HEK293T (cell line): Measurements from ENCODE around the gene CACNG8.
A peak's percentile ranks its signal among the peaks of the same experiment; 100 is the strongest.
"Not testable (repeated sequence)": the region's sequence is repeated elsewhere in the genome, so short reads cannot be mapped to it uniquely, and the experiment has no call there.

Experiments used
- CTCF ChIA-PET: fragments of 350-600 bp; formaldehyde crosslinking; extraction: SDS; loops from one replicate; lab custom pipeline; 2021; ENCODE audit warnings: antibody characterized with exemption, inconsistent platforms; lab: Yijun Ruan, JAX
- POLR2A ChIA-PET: fragments of 350-600 bp; formaldehyde crosslinking; extraction: SDS; loops from one replicate; lab custom pipeline; 2020; ENCODE audit warnings: antibody characterized with exemption, inconsistent platforms; lab: Yijun Ruan, JAX
- DNase-seq: peaks from one replicate; pipeline ENCODE4 v3.0.0; 2012; ENCODE audit warnings: mixed read lengths; ENCODE audit errors: extremely low spot score
- ARNT ChIP-seq: fragments of 450-650 bp; IDR thresholded peaks from 2 replicates; pipeline ENCODE4 v1.6.1; 2017; ENCODE audit warnings: mild to moderate bottlenecking
- BHLHE40 ChIP-seq: fragments of 450-650 bp; IDR thresholded peaks from 2 replicates; pipeline ENCODE4 v1.6.1; 2016; ENCODE audit warnings: mild to moderate bottlenecking, moderate library complexity, borderline replicate concordance
- CTBP1 ChIP-seq: fragments of 450-650 bp; IDR thresholded peaks from 2 replicates; pipeline ENCODE4 v1.6.1; 2016; ENCODE audit warnings: borderline replicate concordance
- ELF4 ChIP-seq: fragments of 450-650 bp; IDR thresholded peaks from 2 replicates; pipeline ENCODE4 v1.6.1; 2017; ENCODE audit warnings: antibody characterized with exemption
- FOXA1 ChIP-seq: fragments of 450-650 bp; IDR thresholded peaks from 2 replicates; pipeline ENCODE4 v1.6.1; 2016; ENCODE audit warnings: mild to moderate bottlenecking
- FOXK2 ChIP-seq: fragments of 450-650 bp; IDR thresholded peaks from 2 replicates; pipeline ENCODE4 v1.6.1; 2016; ENCODE audit warnings: mild to moderate bottlenecking
- FOXM1 ChIP-seq: fragments of 450-650 bp; IDR thresholded peaks from 2 replicates; pipeline ENCODE4 v1.6.1; 2017; ENCODE audit warnings: mild to moderate bottlenecking, borderline replicate concordance
- HDGF ChIP-seq: fragments of 450-650 bp; IDR thresholded peaks from 2 replicates; pipeline ENCODE4 v1.6.1; 2017; ENCODE audit warnings: antibody characterized with exemption, borderline replicate concordance
- L3MBTL2 ChIP-seq: fragments of 450-650 bp; conservative IDR thresholded peaks from 2 replicates; pipeline ENCODE4 v1.6.1; 2016; ENCODE audit warnings: mild to moderate bottlenecking
- LEF1 ChIP-seq: fragments of 450-650 bp; IDR thresholded peaks from 2 replicates; pipeline ENCODE4 v1.6.1; 2017; ENCODE audit warnings: mild to moderate bottlenecking, borderline replicate concordance
- PKNOX1 ChIP-seq: fragments of 450-650 bp; IDR thresholded peaks from 2 replicates; pipeline ENCODE4 v1.6.1; 2016
- SP1 ChIP-seq: fragments of 450-650 bp; IDR thresholded peaks from 2 replicates; pipeline ENCODE4 v1.6.1; 2017
- SUZ12 ChIP-seq: fragments of 450-650 bp; IDR thresholded peaks from 2 replicates; pipeline ENCODE4 v1.6.1; 2016; ENCODE audit warnings: mild to moderate bottlenecking
- TARDBP ChIP-seq: fragments of 450-650 bp; IDR thresholded peaks from 2 replicates; pipeline ENCODE4 v1.6.1; 2016
- ZNF384 ChIP-seq: fragments of 450-650 bp; IDR thresholded peaks from 2 replicates; pipeline ENCODE4 v1.6.1; 2016

The CACNG8 gene

GRCh38 chr19:54030895-54031586 lies 68.3 kb downstream of the CACNG8 start:
- ChIA-PET POLR2A (interaction anchor here (1.3 kb wide), 1 partner anchor 69 kb away, joined by 3 read pairs; the partner anchor contains the start of gene OSCAR), CTCF (interaction anchor here (0.6 to 1.5 kb wide), 7 partner anchors 9 to 238 kb away, joined by 3 to 6 read pairs (median 3); partner anchors contain the start of gene MYADM)
- DNase-seq, result peak; percentile 19
- TF ChIP-seq TARDBP, result no peak
- TF ChIP-seq BHLHE40, result no peak
- TF ChIP-seq PKNOX1, result no peak
- TF ChIP-seq L3MBTL2, result no peak
- no peak for TF ChIP-seq HDGF
- no peak for TF ChIP-seq ZNF384
- TF ChIP-seq SUZ12, result no peak
- no peak for TF ChIP-seq CTBP1
- no peak for TF ChIP-seq FOXM1

- no peak for TF ChIP-seq FOXM1
- no peak for TF ChIP-seq SUZ12
- no peak for TF ChIP-seq PKNOX1
- no peak for TF ChIP-seq SP1
- TF ChIP-seq FOXK2, result no peak
- TF ChIP-seq ARNT, result no peak
- no peak for TF ChIP-seq ELF4
- TF ChIP-seq LEF1, result no peak
- TF ChIP-seq TARDBP, result no peak
- no peak for TF ChIP-seq HDGF
- no peak for TF ChIP-seq ZNF384
- TF ChIP-seq FOXA1, result no peak
- ChIA-PET POLR2A (no interaction called here), CTCF (interaction anchor here (0.6 to 0.7 kb wide), 2 partner anchors 137 to 242 kb away, joined by 3 to 4 read pairs; no protein-coding TSS in a partner anchor)
- no peak for DNase-seq
These were observed 72.8 kb downstream of the CACNG8 start for GRCh38 chr19:54035215-54036178.

- DNase-seq, CTCF ChIA-PET, POLR2A ChIA-PET: not testable (repeated sequence)
These were observed 73.8 kb downstream of the CACNG8 start for GRCh38 chr19:54036542-54036941.
